Loucy (cell line): ENCODE measurements around the gene SMIM13.

Experiments used
- H2AFZ ChIP-seq: fragments of 200-600 bp; sonication (generic); 2 replicates; pipeline ENCODE4 v1.6.0; 2016; ENCODE audit warnings: antibody characterized with exemption, mild to moderate bottlenecking, low read length, moderate library complexity
- H3F3A ChIP-seq: fragments of 200-600 bp; 2 replicates; pipeline ENCODE4 v1.6.0; 2016; ENCODE audit warnings: antibody characterized with exemption, low read depth, mild to moderate bottlenecking
- H3K27me3 ChIP-seq: fragments of 200-600 bp; sonication (generic); 2 replicates; pipeline ENCODE4 v1.6.1; 2014; ENCODE audit warnings: low read length, mild to moderate bottlenecking; ENCODE audit not compliant: insufficient read depth, poor library complexity, severe bottlenecking
- H3K36me3 ChIP-seq: fragments of 200-600 bp; sonication (generic); 2 replicates; pipeline ENCODE4 v1.6.1; 2016; ENCODE audit warnings: low read length; ENCODE audit not compliant: insufficient read depth
- H3K4me1 ChIP-seq: fragments of 200-600 bp; sonication (generic); 2 replicates; pipeline ENCODE4 v1.5.1; 2014; ENCODE audit warnings: low read length, mild to moderate bottlenecking; ENCODE audit not compliant: insufficient read depth, poor library complexity, severe bottlenecking
- H3K4me2 ChIP-seq: fragments of 200-600 bp; sonication (generic); 2 replicates; pipeline ENCODE4 v1.6.0; 2014; ENCODE audit warnings: antibody characterized with exemption, low read length, low read depth, mild to moderate bottlenecking; ENCODE audit not compliant: poor library complexity, severe bottlenecking
- H3K4me3 ChIP-seq: fragments of 200-600 bp; sonication (generic); 2 replicates; pipeline ENCODE4 v1.5.1; 2014; ENCODE audit warnings: low read length, mild to moderate bottlenecking, mixed read lengths; ENCODE audit not compliant: poor library complexity, severe bottlenecking
- H3K79me2 ChIP-seq: fragments of 200-600 bp; sonication (generic); 2 replicates; pipeline ENCODE4 v1.6.1; 2014; ENCODE audit warnings: low read length; ENCODE audit not compliant: insufficient read depth
- H3K9ac ChIP-seq: fragments of 200-600 bp; sonication (generic); 2 replicates; pipeline ENCODE4 v1.6.0; 2014; ENCODE audit warnings: mild to moderate bottlenecking, low read depth, low read length, moderate library complexity; ENCODE audit not compliant: poor library complexity, severe bottlenecking
- H3K9me2 ChIP-seq: fragments of 200-600 bp; sonication (generic); replicated peaks from 2 replicates; pipeline ENCODE4 v1.6.1; 2016; ENCODE audit warnings: low read depth, low read length, mixed read lengths
- H3K9me3 ChIP-seq: fragments of 200-600 bp; sonication (generic); 2 replicates; pipeline ENCODE4 v1.6.1; 2014; ENCODE audit warnings: mild to moderate bottlenecking, antibody characterized with exemption, low read length, low read depth; ENCODE audit not compliant: insufficient read depth
- H4K20me1 ChIP-seq: fragments of 200-600 bp; sonication (generic); 2 replicates; pipeline ENCODE4 v1.6.0; 2014; ENCODE audit warnings: antibody characterized with exemption, low read length, mild to moderate bottlenecking; ENCODE audit not compliant: insufficient read depth, poor library complexity, severe bottlenecking
- EZH2phosphoT487 ChIP-seq: fragments of 200-600 bp; IDR thresholded peaks from 2 replicates; pipeline ENCODE4 v1.6.1; 2018; ENCODE audit warnings: antibody characterized with exemption, mild to moderate bottlenecking, moderate library complexity, borderline replicate concordance
- TF ChIP-seq, protein P1 (sequence below): fragments of 200-600 bp; sonication (generic); conservative IDR thresholded peaks from 2 replicates; pipeline ENCODE4 v1.5.1; 2014; ENCODE audit warnings: mild to moderate bottlenecking, antibody characterized with exemption, low read length

Gene SMIM13

DNA sequence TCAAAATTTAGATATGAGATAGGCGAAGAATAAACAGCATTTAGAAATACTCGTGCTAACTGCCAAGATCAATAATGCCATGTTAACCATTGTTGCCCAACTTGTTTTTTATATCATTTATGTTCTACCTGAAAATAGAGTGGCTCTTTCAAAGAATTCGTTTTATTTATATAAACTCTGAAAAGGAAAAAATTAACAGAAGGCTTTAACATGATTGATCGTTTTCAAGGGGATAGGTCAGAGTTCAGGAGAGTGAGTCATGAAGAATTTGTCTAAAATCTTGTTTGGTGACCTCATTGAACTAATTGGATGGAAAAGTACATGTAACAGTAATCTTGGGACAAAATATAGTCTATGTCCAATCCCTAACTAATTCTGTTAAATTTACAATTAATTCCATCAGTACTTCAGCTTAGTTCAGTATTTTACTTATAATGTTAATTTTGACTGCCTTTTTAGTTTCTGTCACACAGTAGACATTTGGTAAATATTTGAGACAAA is 38.5 kb upstream of the SMIM13 start:
- no peak overlapping the region for H3K4me2 ChIP-seq
- TF ChIP-seq, protein P1, sequence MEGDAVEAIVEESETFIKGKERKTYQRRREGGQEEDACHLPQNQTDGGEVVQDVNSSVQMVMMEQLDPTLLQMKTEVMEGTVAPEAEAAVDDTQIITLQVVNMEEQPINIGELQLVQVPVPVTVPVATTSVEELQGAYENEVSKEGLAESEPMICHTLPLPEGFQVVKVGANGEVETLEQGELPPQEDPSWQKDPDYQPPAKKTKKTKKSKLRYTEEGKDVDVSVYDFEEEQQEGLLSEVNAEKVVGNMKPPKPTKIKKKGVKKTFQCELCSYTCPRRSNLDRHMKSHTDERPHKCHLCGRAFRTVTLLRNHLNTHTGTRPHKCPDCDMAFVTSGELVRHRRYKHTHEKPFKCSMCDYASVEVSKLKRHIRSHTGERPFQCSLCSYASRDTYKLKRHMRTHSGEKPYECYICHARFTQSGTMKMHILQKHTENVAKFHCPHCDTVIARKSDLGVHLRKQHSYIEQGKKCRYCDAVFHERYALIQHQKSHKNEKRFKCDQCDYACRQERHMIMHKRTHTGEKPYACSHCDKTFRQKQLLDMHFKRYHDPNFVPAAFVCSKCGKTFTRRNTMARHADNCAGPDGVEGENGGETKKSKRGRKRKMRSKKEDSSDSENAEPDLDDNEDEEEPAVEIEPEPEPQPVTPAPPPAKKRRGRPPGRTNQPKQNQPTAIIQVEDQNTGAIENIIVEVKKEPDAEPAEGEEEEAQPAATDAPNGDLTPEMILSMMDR: no peak
- no peak for TF ChIP-seq EZH2phosphoT487
- no peaks in the 10 kb centered on the region for H3K36me3 ChIP-seq

GRCh38 chr6:11056871-11057270 is 36.8 kb upstream of the SMIM13 start:
- Histone ChIP-seq H3K9me3 (no peaks in the 10 kb centered on the region), H3K4me1 (no peaks in the 10 kb centered on the region)

More for the DNA sequence above, 38.5 kb upstream of the SMIM13 start:
- H3K27me3 ChIP-seq: no peaks in the 10 kb centered on the region
- no peak overlapping the region for H3K4me3 ChIP-seq
- H3K9me3 ChIP-seq: no peaks in the 10 kb centered on the region
- H2AFZ ChIP-seq: no peak overlapping the region
- no peaks in the 10 kb centered on the region for H4K20me1 ChIP-seq
- no peaks in the 10 kb centered on the region for H3K4me1 ChIP-seq
- H3K9me2 ChIP-seq: no peaks in the 10 kb centered on the region
- no peaks in the 10 kb centered on the region for H3F3A ChIP-seq
- H3K79me2 ChIP-seq: no peaks in the 10 kb centered on the region
- no peak overlapping the region for H3K9ac ChIP-seq

DNA sequence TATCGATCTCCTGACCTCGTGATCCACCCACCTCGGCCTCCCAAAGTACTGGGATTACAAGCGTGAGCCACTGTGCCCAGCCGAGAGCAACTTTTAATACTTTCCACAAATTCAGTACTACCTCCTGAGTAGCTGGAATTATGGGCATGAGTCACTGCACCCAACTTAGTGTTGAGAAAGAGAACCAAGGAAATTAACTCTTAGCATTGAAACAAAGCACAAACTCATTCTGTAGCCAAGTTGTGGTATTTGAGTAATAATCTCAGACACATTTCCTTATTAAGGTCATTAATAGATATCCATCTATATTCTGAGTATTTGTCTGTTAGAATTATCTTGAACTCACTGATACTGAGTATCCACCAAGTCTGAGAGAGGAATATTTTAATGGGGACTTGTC is 35.2 kb upstream of the SMIM13 start:
- no peaks in the 10 kb centered on the region for H4K20me1 ChIP-seq
- no peaks in the 10 kb centered on the region for H3K27me3 ChIP-seq
- no peaks in the 10 kb centered on the region for H3K4me1 ChIP-seq
- H3K36me3 ChIP-seq: no peaks in the 10 kb centered on the region
- H3K4me3 ChIP-seq: no peak overlapping the region
- no peak overlapping the region for H3K9ac ChIP-seq
- no peak overlapping the region for H3K4me2 ChIP-seq
- H3F3A ChIP-seq: no peaks in the 10 kb centered on the region
- H3K79me2 ChIP-seq: no peaks in the 10 kb centered on the region
- no peak overlapping the region for H2AFZ ChIP-seq
- H3K9me2 ChIP-seq: no peaks in the 10 kb centered on the region
- H3K9me3 ChIP-seq: no peaks in the 10 kb centered on the region
- TF ChIP-seq, protein P1: no peak
- no peak for TF ChIP-seq EZH2phosphoT487

More at GRCh38 chr6:11056871-11057270, 36.8 kb upstream of the SMIM13 start:
- Histone ChIP-seq H4K20me1 (no peaks in the 10 kb centered on the region), H3K79me2 (no peaks in the 10 kb centered on the region), H3K27me3 (no peaks in the 10 kb centered on the region), H3K4me2 (no peak overlapping the region), H2AFZ (no peak overlapping the region), H3F3A (no peaks in the 10 kb centered on the region), H3K36me3 (no peaks in the 10 kb centered on the region), H3K4me3 (no peak overlapping the region), H3K9ac (no peak overlapping the region), H3K9me2 (no peaks in the 10 kb centered on the region)
- TF ChIP-seq, protein P1: no peak
- TF ChIP-seq EZH2phosphoT487: no peak
